HEK293 (cell line): Measurements from ENCODE around the gene TTLL12.

ENCODE experiments used
- CTCF ChIA-PET: fragments of 350-600 bp; formaldehyde crosslinking; extraction: SDS; loops from one replicate; lab custom pipeline; 2021; ENCODE audit warnings: antibody characterized with exemption; lab: Yijun Ruan, JAX
- POLR2A ChIA-PET: fragments of 300-600 bp; formaldehyde crosslinking; extraction: SDS; loops from one replicate; lab custom pipeline; 2020; ENCODE audit warnings: antibody characterized with exemption, inconsistent platforms; lab: Yijun Ruan, JAX
- H3K27ac ChIP-seq: fragments of 200-500 bp; sonication (Bioruptor generic); 2 replicates; pipeline ENCODE4 v1.5.1; 2014; ENCODE audit warnings: low read depth, low read length, control low read depth, inconsistent platforms; ENCODE audit errors: extremely low read depth
- H3K36me3 ChIP-seq, 2 experiments: fragments of 200-500 bp in 1 of 2; sonication (Bioruptor generic) in 1 of 2; 1 replicate in 1 of 2; 2 replicates in 1 of 2; pipeline ENCODE4 v1.5.1; 2014 to 2017; ENCODE audit warnings: inconsistent platforms in 2 of 2, low read length in 2 of 2; ENCODE audit not compliant: control insufficient read depth in 2 of 2, insufficient read depth in 1 of 2
- H3K4me1 ChIP-seq: fragments of 200-500 bp; sonication (Bioruptor generic); 2 replicates; pipeline ENCODE4 v1.5.1; 2014; ENCODE audit warnings: mild to moderate bottlenecking, low read length, inconsistent platforms; ENCODE audit not compliant: control insufficient read depth, insufficient read depth
- H3K4me3 ChIP-seq: 2 replicates; pipeline ENCODE4 v1.5.1; 2011; ENCODE audit warnings: low read depth, mild to moderate bottlenecking, control low read depth, low read length, moderate library complexity
- H3K9me3 ChIP-seq: fragments of 200-500 bp; sonication (Bioruptor generic); 2 replicates; pipeline ENCODE4 v1.5.1; 2014; ENCODE audit warnings: low read depth, low read length, inconsistent platforms; ENCODE audit not compliant: control insufficient read depth, insufficient read depth
- GFI1B ChIP-seq: fragments of 450-650 bp; formaldehyde crosslinking; IDR thresholded peaks from 2 replicates; pipeline ENCODE4 v1.5.1; 2016; ENCODE audit warnings: missing biosample characterization, missing genetic modification characterization
- HOXA7 ChIP-seq: sonication (generic); formaldehyde crosslinking; IDR thresholded peaks from 2 replicates; pipeline ENCODE4 v1.8.1; 2022; ENCODE audit warnings: missing genetic modification reagents, borderline replicate concordance
- HOXC10 ChIP-seq: sonication (generic); formaldehyde crosslinking; IDR thresholded peaks from 2 replicates; pipeline ENCODE4 v1.8.1; 2023; ENCODE audit warnings: mild to moderate bottlenecking, missing genetic modification reagents
- KLF10 ChIP-seq: fragments of 450-650 bp; IDR thresholded peaks from 2 replicates; pipeline ENCODE4 v1.5.1; 2018; ENCODE audit warnings: missing biosample characterization, mild to moderate bottlenecking, missing genetic modification characterization
- OVOL3 ChIP-seq: fragments of 450-650 bp; formaldehyde crosslinking; IDR thresholded peaks from 2 replicates; pipeline ENCODE4 v1.5.1; 2016; ENCODE audit warnings: missing biosample characterization, missing genetic modification characterization
- SCRT2 ChIP-seq: fragments of 450-650 bp; formaldehyde crosslinking; IDR thresholded peaks from 2 replicates; pipeline ENCODE4 v1.5.1; 2016; ENCODE audit warnings: missing biosample characterization, missing genetic modification characterization
- TCF7L2 ChIP-seq: IDR thresholded peaks from 2 replicates; pipeline ENCODE4 v1.6.1; 2011; ENCODE audit warnings: low read depth, mild to moderate bottlenecking, inconsistent platforms, low read length, moderate library complexity, borderline replicate concordance
- YY1 ChIP-seq: fragments of 450-650 bp; formaldehyde crosslinking; IDR thresholded peaks from 2 replicates; pipeline ENCODE4 v1.5.1; 2018; ENCODE audit warnings: missing biosample characterization, missing genetic modification characterization
- ZBTB8A ChIP-seq: fragments of 450-650 bp; formaldehyde crosslinking; IDR thresholded peaks from 2 replicates; pipeline ENCODE4 v1.5.1; 2016; ENCODE audit warnings: missing biosample characterization, missing genetic modification characterization
- ZNF112 ChIP-seq: fragments of 450-650 bp; formaldehyde crosslinking; IDR thresholded peaks from 2 replicates; pipeline ENCODE4 v1.5.0; 2017; ENCODE audit warnings: missing biosample characterization, missing genetic modification characterization
- ZNF132 ChIP-seq: fragments of 450-650 bp; formaldehyde crosslinking; IDR thresholded peaks from 2 replicates; pipeline ENCODE4 v1.5.1; 2017; ENCODE audit warnings: missing biosample characterization, missing genetic modification characterization, borderline replicate concordance
- ZNF140 ChIP-seq: fragments of 450-650 bp; formaldehyde crosslinking; IDR thresholded peaks from 2 replicates; pipeline ENCODE4 v1.5.1; 2016; ENCODE audit warnings: missing biosample characterization, missing genetic modification characterization
- ZNF169 ChIP-seq: fragments of 450-650 bp; formaldehyde crosslinking; IDR thresholded peaks from 2 replicates; pipeline ENCODE4 v1.5.1; 2016; ENCODE audit warnings: missing biosample characterization, missing genetic modification characterization
- ZNF280C ChIP-seq: fragments of 450-650 bp; formaldehyde crosslinking; IDR thresholded peaks from 2 replicates; pipeline ENCODE4 v1.5.1; 2016; ENCODE audit warnings: missing biosample characterization, missing genetic modification characterization
- ZNF416 ChIP-seq: fragments of 450-650 bp; formaldehyde crosslinking; IDR thresholded peaks from 2 replicates; pipeline ENCODE4 v1.5.1; 2016; ENCODE audit warnings: missing biosample characterization, missing genetic modification characterization
- ZNF426 ChIP-seq: fragments of 450-650 bp; formaldehyde crosslinking; IDR thresholded peaks from 2 replicates; pipeline ENCODE4 v1.5.1; 2017; ENCODE audit warnings: missing biosample characterization, missing genetic modification characterization, mild to moderate bottlenecking, inconsistent platforms, moderate library complexity
- ZNF513 ChIP-seq: fragments of 450-650 bp; IDR thresholded peaks from 2 replicates; pipeline ENCODE4 v1.5.1; 2018; ENCODE audit warnings: missing biosample characterization, missing genetic modification characterization
- ZNF561 ChIP-seq: fragments of 450-650 bp; IDR thresholded peaks from 2 replicates; pipeline ENCODE4 v1.5.1; 2018; ENCODE audit warnings: missing biosample characterization, missing genetic modification characterization, borderline replicate concordance
- ZNF600 ChIP-seq: fragments of 450-650 bp; formaldehyde crosslinking; IDR thresholded peaks from 2 replicates; pipeline ENCODE4 v1.5.1; 2016; ENCODE audit warnings: missing biosample characterization, missing genetic modification characterization
- ZNF621 ChIP-seq: fragments of 450-650 bp; formaldehyde crosslinking; IDR thresholded peaks from 2 replicates; pipeline ENCODE4 v1.5.1; 2017; ENCODE audit warnings: missing biosample characterization, missing genetic modification characterization
- ZNF624 ChIP-seq: fragments of 450-650 bp; formaldehyde crosslinking; IDR thresholded peaks from 2 replicates; pipeline ENCODE4 v1.5.1; 2017; ENCODE audit warnings: missing biosample characterization, missing genetic modification characterization
- ZNF670 ChIP-seq: fragments of 450-650 bp; formaldehyde crosslinking; IDR thresholded peaks from 2 replicates; pipeline ENCODE4 v1.5.1; 2016; ENCODE audit warnings: missing biosample characterization, missing genetic modification characterization, low read depth
- ZNF701 ChIP-seq: fragments of 450-650 bp; formaldehyde crosslinking; IDR thresholded peaks from 2 replicates; pipeline ENCODE4 v1.5.1; 2016; ENCODE audit warnings: missing biosample characterization, missing genetic modification characterization
- ZNF768 ChIP-seq: fragments of 450-650 bp; formaldehyde crosslinking; IDR thresholded peaks from 2 replicates; pipeline ENCODE4 v1.5.1; 2018; ENCODE audit warnings: missing biosample characterization, mild to moderate bottlenecking, missing genetic modification characterization
- ZNF776 ChIP-seq: fragments of 450-650 bp; formaldehyde crosslinking; IDR thresholded peaks from 2 replicates; pipeline ENCODE4 v1.5.0; 2017; ENCODE audit warnings: missing biosample characterization, missing genetic modification characterization, borderline replicate concordance
- ZNF777 ChIP-seq: fragments of 450-650 bp; formaldehyde crosslinking; IDR thresholded peaks from 2 replicates; pipeline ENCODE4 v1.5.1; 2017; ENCODE audit warnings: missing biosample characterization, missing genetic modification characterization, borderline replicate concordance
- ZNF843 ChIP-seq: fragments of 450-650 bp; formaldehyde crosslinking; IDR thresholded peaks from 2 replicates; pipeline ENCODE4 v1.5.1; 2016; ENCODE audit warnings: missing biosample characterization, missing genetic modification characterization
- ZSCAN30 ChIP-seq: fragments of 450-650 bp; IDR thresholded peaks from 2 replicates; pipeline ENCODE4 v1.5.1; 2018; ENCODE audit warnings: missing biosample characterization, mild to moderate bottlenecking, missing genetic modification characterization, moderate library complexity
- TF ChIP-seq, protein P1 (sequence below): fragments of 450-650 bp; formaldehyde crosslinking; IDR thresholded peaks from 2 replicates; pipeline ENCODE4 v1.5.1; 2016; ENCODE audit warnings: missing biosample characterization, missing genetic modification characterization
- TF ChIP-seq, protein P2 (sequence below): fragments of 450-650 bp; formaldehyde crosslinking; IDR thresholded peaks from 2 replicates; pipeline ENCODE4 v1.5.1; 2016; ENCODE audit warnings: missing biosample characterization, missing genetic modification characterization, borderline replicate concordance

Gene TTLL12

GRCh38 chr22:43209523-43209890, 22.6 kb upstream of the TTLL12 start:
- Histone ChIP-seq H3K36me3 (no peaks in the 10 kb centered on the region), H3K27ac (no peak overlapping the region), H3K9me3 (no peaks in the 10 kb centered on the region), H3K4me1 (no peaks in the 10 kb centered on the region), H3K4me3 (no peak overlapping the region)
- CTCF ChIA-PET = interaction anchor here (0.6 to 1.1 kb wide), 2 partner anchors 22 to 72 kb away, joined by 3 read pairs; no protein-coding TSS in a partner anchor
- POLR2A ChIA-PET = interaction anchor here (0.8 to 1.0 kb wide), 2 partner anchors 13 to 22 kb away, joined by 3 to 4 read pairs; no protein-coding TSS in a partner anchor
- TF ChIP-seq YY1 (no peak), ZNF624 (tag by site-specific recombination) (no peak), OVOL3 (tag by site-specific recombination) (no peak), ZNF768 (tag by site-specific recombination) (no peak), ZBTB8A (tag by site-specific recombination) (no peak), ZNF513 (tag by site-specific recombination) (no peak), ZNF670 (tag by site-specific recombination) (no peak), ZNF169 (tag by site-specific recombination) (no peak), ZNF140 (tag by site-specific recombination) (no peak), ZNF561 (tag by site-specific recombination) (no peak), ZNF280C (no peak), KLF10 (tag by site-specific recombination) (no peak), HOXC10 (no peak), ZNF132 (tag by site-specific recombination) (no peak), GFI1B (no peak)
- TF ChIP-seq, protein P1, sequence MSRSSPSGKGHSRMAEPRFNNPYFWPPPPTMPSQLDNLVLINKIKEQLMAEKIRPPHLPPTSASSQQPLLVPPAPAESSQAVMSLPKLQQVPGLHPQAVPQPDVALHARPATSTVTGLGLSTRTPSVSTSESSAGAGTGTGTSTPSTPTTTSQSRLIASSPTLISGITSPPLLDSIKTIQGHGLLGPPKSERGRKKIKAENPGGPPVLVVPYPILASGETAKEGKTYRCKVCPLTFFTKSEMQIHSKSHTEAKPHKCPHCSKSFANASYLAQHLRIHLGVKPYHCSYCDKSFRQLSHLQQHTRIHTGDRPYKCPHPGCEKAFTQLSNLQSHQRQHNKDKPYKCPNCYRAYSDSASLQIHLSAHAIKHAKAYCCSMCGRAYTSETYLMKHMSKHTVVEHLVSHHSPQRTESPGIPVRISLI (tag by site-specific recombination) = no peak
- TF ChIP-seq, protein P2, sequence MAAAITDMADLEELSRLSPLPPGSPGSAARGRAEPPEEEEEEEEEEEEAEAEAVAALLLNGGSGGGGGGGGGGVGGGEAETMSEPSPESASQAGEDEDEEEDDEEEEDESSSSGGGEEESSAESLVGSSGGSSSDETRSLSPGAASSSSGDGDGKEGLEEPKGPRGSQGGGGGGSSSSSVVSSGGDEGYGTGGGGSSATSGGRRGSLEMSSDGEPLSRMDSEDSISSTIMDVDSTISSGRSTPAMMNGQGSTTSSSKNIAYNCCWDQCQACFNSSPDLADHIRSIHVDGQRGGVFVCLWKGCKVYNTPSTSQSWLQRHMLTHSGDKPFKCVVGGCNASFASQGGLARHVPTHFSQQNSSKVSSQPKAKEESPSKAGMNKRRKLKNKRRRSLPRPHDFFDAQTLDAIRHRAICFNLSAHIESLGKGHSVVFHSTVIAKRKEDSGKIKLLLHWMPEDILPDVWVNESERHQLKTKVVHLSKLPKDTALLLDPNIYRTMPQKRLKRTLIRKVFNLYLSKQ (tag by site-specific recombination) = no peak

GRCh38 chr22:43208703-43209522, 22.0 kb upstream of the TTLL12 start:
- Histone ChIP-seq H3K4me3 (no peak overlapping the region), H3K27ac (no peak overlapping the region), H3K9me3 (no peaks in the 10 kb centered on the region), H3K36me3 (no peaks in the 10 kb centered on the region), H3K4me1 (no peaks in the 10 kb centered on the region)
- ChIA-PET POLR2A (interaction anchor here (0.8 kb wide), 1 partner anchor 12 kb away, joined by 4 read pairs; no protein-coding TSS in a partner anchor), CTCF (interaction anchor here (0.6 to 1.6 kb wide), 6 partner anchors 20 to 72 kb away, joined by 3 to 4 read pairs (median 4); no protein-coding TSS in a partner anchor)
- no peak for TF ChIP-seq HOXA7 (CRISPR knock-in tag)
- TF ChIP-seq ZNF621 (tag by site-specific recombination) = no peak
- no peak for TF ChIP-seq ZNF777 (tag by site-specific recombination)
- TF ChIP-seq ZNF843 = no peak
- no peak for TF ChIP-seq ZNF426 (tag by site-specific recombination)
- TF ChIP-seq SCRT2 (tag by site-specific recombination) = no peak
- TF ChIP-seq ZNF701 (tag by site-specific recombination) = no peak
- no peak for TF ChIP-seq TCF7L2
- no peak for TF ChIP-seq ZNF776
- TF ChIP-seq ZSCAN30 = no peak
- TF ChIP-seq ZNF600 (tag by site-specific recombination) = no peak
- TF ChIP-seq ZNF416 (tag by site-specific recombination) = no peak
- no peak for TF ChIP-seq ZNF112 (tag by site-specific recombination)
